Caco-2 (cell line): ENCODE measurements around the gene PHC3. TPM values are rescaled to one million over a fixed set of nuclear protein-coding genes. Genes with fewer than 3 reads are reported as not detected.

Source experiments
- BruUV-seq: library from RNA; stranded (reverse); fragments of 400-500 nt; replicated peaks from 2 replicates; lab custom pipeline; 2021; lab: Mats Ljungman, UMichigan
- CTCF ChIA-PET: fragments of 300-600 bp; sonication (Branson Sonifier 250); formaldehyde crosslinking; loops from one replicate; lab custom pipeline; 2022; ENCODE audit warnings: antibody characterized with exemption; lab: Charles Lee
- POLR2A ChIA-PET: fragments of 300-600 bp; sonication (Branson Sonifier 250); formaldehyde crosslinking; loops from one replicate; lab custom pipeline; 2022; ENCODE audit warnings: antibody characterized with exemption; lab: Charles Lee
- DNase-seq, 2 experiments: peaks; one replicate each; pipeline versions ENCODE4 v3.0.0 to v3.0.0-alpha.2; 2020 to 2022
- H3K27me3 ChIP-seq: replicated peaks from 2 replicates; pipeline ENCODE4 v1.6.0; 2011; ENCODE audit warnings: low read length; ENCODE audit not compliant: control insufficient read depth, insufficient read depth
- H3K36me3 ChIP-seq: 2 replicates; pipeline ENCODE4 v1.5.1; 2011; ENCODE audit warnings: low read length; ENCODE audit not compliant: control insufficient read depth, insufficient read depth
- H3K4me1 ChIP-seq: fragments of 250-450 bp; sonication (Bioruptor Pico); 2 replicates; pipeline ENCODE4 v1.5.1; 2020; ENCODE audit warnings: mild to moderate bottlenecking
- H3K4me3 ChIP-seq: 2 replicates; pipeline ENCODE4 v1.5.1; 2011; ENCODE audit warnings: low read depth, mild to moderate bottlenecking, control low read depth, low read length
- H3K9me3 ChIP-seq: fragments of 250-450 bp; sonication (Bioruptor Pico); 2 replicates; pipeline ENCODE4 v1.5.1; 2020; ENCODE audit warnings: mild to moderate bottlenecking, moderate library complexity
- H3K27ac Mint-ChIP-seq: one replicate; pipeline ENCODE4 v1.8.0; 2022; ENCODE audit warnings: mixed read lengths; ENCODE audit not compliant: unreplicated experiment
- H3K27me3 Mint-ChIP-seq: one replicate; pipeline ENCODE4 v1.8.0; 2022; ENCODE audit warnings: mixed read lengths; ENCODE audit not compliant: insufficient read depth, unreplicated experiment
- H3K36me3 Mint-ChIP-seq: one replicate; pipeline ENCODE4 v1.8.0; 2022; ENCODE audit warnings: mild to moderate bottlenecking, mixed read lengths; ENCODE audit not compliant: insufficient read depth, unreplicated experiment
- H3K4me1 Mint-ChIP-seq: one replicate; pipeline ENCODE4 v1.8.0; 2022; ENCODE audit warnings: low read depth, mixed read lengths; ENCODE audit not compliant: unreplicated experiment
- H3K4me3 Mint-ChIP-seq: one replicate; pipeline ENCODE4 v1.8.0; 2022; ENCODE audit warnings: mild to moderate bottlenecking, moderate library complexity, mixed read lengths; ENCODE audit not compliant: unreplicated experiment
- H3K9me3 Mint-ChIP-seq: one replicate; pipeline ENCODE4 v1.8.0; 2022; ENCODE audit warnings: mixed read lengths; ENCODE audit not compliant: unreplicated experiment
- CTCF ChIP-seq, 2 experiments: fragments of 200-600 bp in 1 of 2; IDR thresholded peaks; 1 replicate in 1 of 2; 2 replicates in 1 of 2; pipeline versions ENCODE4 v1.5.1 to v1.8.0; 2011 to 2022; ENCODE audit warnings: antibody characterized with exemption in 1 of 2, control low read depth in 1 of 2, inconsistent platforms in 1 of 2, low read depth in 1 of 2, low read length in 1 of 2, mild to moderate bottlenecking in 1 of 2, moderate library complexity in 1 of 2; ENCODE audit not compliant: insufficient read depth in 1 of 2, severe bottlenecking in 1 of 2, unreplicated experiment in 1 of 2
- intact Hi-C: fragments of 100-400 bp; cut with micrococcal nuclease; formaldehyde crosslinking; loops from one replicate; pipeline ENCODE4 v1.10.0; 2022; ENCODE audit not compliant: unreplicated experiment
- total RNA-seq: library from RNA; stranded (reverse); gene quantifications from 2 replicates; pipeline ENCODE4 v1.2.3, GENCODE V29; 2022

The PHC3 gene
- total RNA-seq, 1 experiment from 2014 or later, result 29.8 TPM

- no peaks in the 10 kb centered on the region for H3K9me3 Mint-ChIP-seq
- no peaks in the 10 kb centered on the region for H3K9me3 ChIP-seq
- no peak overlapping the region for H3K4me3 Mint-ChIP-seq
- H3K27me3 ChIP-seq, result no peaks in the 10 kb centered on the region
- no peak overlapping the region for H3K4me3 ChIP-seq
- no peak for DNase-seq
- intact Hi-C loops, result no loop called here
- POLR2A ChIA-PET, result no interaction called here
- no peak overlapping the region for H3K27ac Mint-ChIP-seq
- H3K4me1 ChIP-seq, result no peaks in the 10 kb centered on the region
- H3K27me3 Mint-ChIP-seq, result no peaks in the 10 kb centered on the region
- CTCF ChIA-PET, result no interaction called here
- H3K4me1 Mint-ChIP-seq, result no peaks in the 10 kb centered on the region
- no peak for TF ChIP-seq CTCF (IDR thresholded peaks at IDR 0.05; ENCODE audit: insufficient read depth in 1 of 2, low read depth in 1 of 2, low read length in 1 of 2, severe bottlenecking in 1 of 2, unreplicated experiment in 1 of 2)
- peaks cover 22% of the 10 kb centered on the region for H3K36me3 Mint-ChIP-seq
- BruUV-seq, result no TSS peak
- H3K36me3 ChIP-seq, result no peaks in the 10 kb centered on the region
Measured at GRCh38 chr3:170145278-170145677, 36.3 kb downstream of the PHC3 start.

DNA sequence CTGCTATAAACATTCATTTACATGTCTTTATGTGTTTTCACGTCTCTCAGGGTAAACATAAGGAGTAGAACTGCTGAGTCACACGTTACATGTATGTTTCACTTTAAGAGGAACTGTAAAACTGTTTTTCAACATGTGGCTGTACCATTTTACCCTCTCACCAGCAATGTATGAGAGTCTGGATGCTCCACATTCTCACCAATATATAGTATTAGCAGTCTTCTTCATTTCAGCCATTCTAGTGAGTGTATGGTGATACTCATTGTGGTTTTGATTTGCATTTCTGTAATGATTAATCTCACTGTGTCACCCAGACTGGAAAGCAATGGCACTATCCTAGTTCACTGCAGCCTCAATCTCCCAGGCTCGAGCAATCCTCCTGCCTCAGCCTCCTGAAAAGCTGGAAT, 37.1 kb downstream of the PHC3 start:
- Mint-ChIP-seq H3K4me1 (no peaks in the 10 kb centered on the region), H3K36me3 (peaks cover 20% of the 10 kb centered on the region), H3K27ac (no peak overlapping the region), H3K9me3 (no peaks in the 10 kb centered on the region), H3K27me3 (no peaks in the 10 kb centered on the region), H3K4me3 (no peak overlapping the region)
- intact Hi-C loops, result no loop called here
- POLR2A ChIA-PET, result no interaction called here
- CTCF ChIA-PET, result no interaction called here
- no peaks in the 10 kb centered on the region for H3K36me3 ChIP-seq
- no TSS peak for BruUV-seq
- H3K4me1 ChIP-seq, result no peaks in the 10 kb centered on the region
- no peaks in the 10 kb centered on the region for H3K27me3 ChIP-seq
- H3K9me3 ChIP-seq, result no peaks in the 10 kb centered on the region
- no peak overlapping the region for H3K4me3 ChIP-seq
- TF ChIP-seq CTCF (IDR thresholded peaks at IDR 0.05; ENCODE audit: insufficient read depth in 1 of 2, low read depth in 1 of 2, low read length in 1 of 2, severe bottlenecking in 1 of 2, unreplicated experiment in 1 of 2), result no peak
- DNase-seq, result no peak

DNA sequence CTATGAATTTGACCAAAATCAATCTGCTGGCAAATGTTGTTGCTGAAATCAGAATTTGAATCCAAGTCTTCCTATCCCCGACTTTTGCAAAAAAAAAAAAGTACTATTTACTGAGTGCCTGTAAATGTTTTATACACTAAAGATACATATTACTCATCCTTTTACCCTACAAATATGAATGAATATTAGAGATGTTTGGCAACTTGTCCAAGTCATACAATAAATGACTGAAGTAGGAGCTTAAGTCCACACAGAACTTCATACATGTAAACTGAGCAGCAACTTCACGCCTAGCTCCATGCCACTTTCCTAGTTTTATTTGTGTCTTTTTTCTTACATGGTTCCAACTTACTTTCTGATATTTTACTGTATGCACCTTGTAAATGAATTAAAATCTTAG, 39.2 kb downstream of the PHC3 start:
- no peaks in the 10 kb centered on the region for H3K36me3 ChIP-seq
- no peaks in the 10 kb centered on the region for H3K9me3 ChIP-seq
- ChIA-PET POLR2A (interaction anchor here (0.6 kb wide), 1 partner anchor 33 kb away, joined by 7 read pairs; no protein-coding TSS in a partner anchor), CTCF (no interaction called here)
- no peak overlapping the region for H3K27ac Mint-ChIP-seq
- no peak overlapping the region for H3K4me3 ChIP-seq
- intact Hi-C loops, result no loop called here
- no peak for DNase-seq
- no TSS peak for BruUV-seq
- no peaks in the 10 kb centered on the region for H3K27me3 ChIP-seq
- H3K27me3 Mint-ChIP-seq, result no peaks in the 10 kb centered on the region
- TF ChIP-seq CTCF (IDR thresholded peaks at IDR 0.05; ENCODE audit: insufficient read depth in 1 of 2, low read depth in 1 of 2, low read length in 1 of 2, severe bottlenecking in 1 of 2, unreplicated experiment in 1 of 2), result no peak
- no peaks in the 10 kb centered on the region for H3K4me1 ChIP-seq
- H3K4me1 Mint-ChIP-seq, result no peaks in the 10 kb centered on the region
- peaks cover 12% of the 10 kb centered on the region for H3K36me3 Mint-ChIP-seq
- H3K4me3 Mint-ChIP-seq, result no peak overlapping the region
- no peaks in the 10 kb centered on the region for H3K9me3 Mint-ChIP-seq
